H1 (cell line): Measurements from ENCODE around the gene NEK9. TPM values are rescaled to one million over a fixed set of nuclear protein-coding genes. Genes with fewer than 3 reads are reported as not detected.

Source experiments
- CTCF ChIA-PET: fragments of 300-600 bp; sonication (Branson Sonifier 250); formaldehyde crosslinking; loops from one replicate; lab custom pipeline; 2021; ENCODE audit not compliant: partially characterized antibody; lab: Charles Lee
- POLR2A ChIA-PET: fragments of 300-600 bp; sonication (Branson Sonifier 250); formaldehyde crosslinking; loops from one replicate; lab custom pipeline; 2021; ENCODE audit warnings: inconsistent platforms; ENCODE audit not compliant: partially characterized antibody; lab: Charles Lee
- DNase-seq, 2 experiments: peaks; one replicate each; pipeline versions ENCODE4 v3.0.0 to v3.0.0-alpha.2; 2010 to 2022; ENCODE audit warnings: low spot score in 2 of 2, low read depth in 1 of 2, mixed read lengths in 1 of 2
- FAIRE-seq: peaks from 2 replicates; lab custom pipeline; 2011; peaks lifted over from hg19 to GRCh38; lab: Jason Lieb, UNC
- H2AFZ ChIP-seq: 2 replicates; pipeline ENCODE4 v1.8.1; 2012; ENCODE audit warnings: low read length, inconsistent platforms
- H2AK5ac ChIP-seq: 2 replicates; pipeline ENCODE4 v1.6.1; 2013; ENCODE audit warnings: low read depth, low read length
- H2BK120ac ChIP-seq: replicated peaks from 2 replicates; pipeline ENCODE3; 2013; ENCODE audit warnings: low read depth, low read length, inconsistent platforms
- H2BK12ac ChIP-seq: 2 replicates; pipeline ENCODE4 v1.6.1; 2013; ENCODE audit warnings: low read depth, low read length
- H2BK15ac ChIP-seq: 2 replicates; pipeline ENCODE4 v1.6.1; 2013; ENCODE audit warnings: low read length
- H2BK20ac ChIP-seq: 2 replicates; pipeline ENCODE4 v1.6.1; 2013; ENCODE audit warnings: low read length
- H2BK5ac ChIP-seq: 2 replicates; pipeline ENCODE4 v1.6.1; 2013; ENCODE audit warnings: low read depth, low read length
- H3K14ac ChIP-seq: 2 replicates; pipeline ENCODE4 v1.6.1; 2013; ENCODE audit warnings: inconsistent platforms; ENCODE audit not compliant: insufficient read length
- H3K18ac ChIP-seq: 2 replicates; pipeline ENCODE4 v1.6.1; 2013; ENCODE audit warnings: low read length; ENCODE audit errors: extremely low read depth
- H3K23ac ChIP-seq: 2 replicates; pipeline ENCODE4 v1.6.1; 2013; ENCODE audit warnings: inconsistent platforms; ENCODE audit not compliant: insufficient read length
- H3K23me2 ChIP-seq: 2 replicates; pipeline ENCODE4 v1.6.1; 2013; ENCODE audit warnings: low read depth, low read length
- H3K27ac ChIP-seq: 2 replicates; pipeline ENCODE4 v1.6.1; 2011; ENCODE audit warnings: low read depth, low read length, inconsistent platforms
- H3K27me3 ChIP-seq, 4 experiments: replicated peaks in 1 of 4; 1 replicate in 1 of 4; 2 replicates in 3 of 4; pipeline versions ENCODE4 v1.6.1 to v1.8.1; 2011 to 2013; ENCODE audit warnings: low read length in 3 of 4, mild to moderate bottlenecking in 3 of 4, inconsistent platforms in 2 of 4, mixed read lengths in 2 of 4, moderate library complexity in 1 of 4; ENCODE audit not compliant: control insufficient read depth in 3 of 4, insufficient read depth in 3 of 4; ENCODE audit errors: extremely low read depth in 1 of 4
- H3K36me3 ChIP-seq, 4 experiments: 2 replicates each; pipeline versions ENCODE4 v1.6.1 to v1.8.1; 2011 to 2013; ENCODE audit warnings: mild to moderate bottlenecking in 4 of 4, low read length in 3 of 4, moderate library complexity in 2 of 4, control low read depth in 1 of 4, inconsistent platforms in 1 of 4; ENCODE audit not compliant: insufficient read depth in 4 of 4, control insufficient read depth in 2 of 4
- H3K4ac ChIP-seq: replicated peaks from 2 replicates; pipeline ENCODE3; 2013; ENCODE audit warnings: low read length, low read depth, mixed read lengths, inconsistent platforms; ENCODE audit not compliant: insufficient read length
- H3K4me1 ChIP-seq, 4 experiments: replicated peaks in 1 of 4; 1 replicate in 1 of 4; 2 replicates in 3 of 4; pipeline versions ENCODE4 v1.6.1 to v1.8.1; 2011 to 2013; ENCODE audit warnings: low read length in 3 of 4, inconsistent platforms in 2 of 4, mixed read lengths in 1 of 4; ENCODE audit not compliant: insufficient read depth in 4 of 4, control insufficient read depth in 3 of 4
- H3K4me2 ChIP-seq, 2 experiments: 2 replicates each; pipeline versions ENCODE4 v1.6.1 to v1.8.1; 2011 to 2013; ENCODE audit warnings: low read depth in 2 of 2, low read length in 2 of 2, control low read depth in 1 of 2, inconsistent platforms in 1 of 2, mild to moderate bottlenecking in 1 of 2; ENCODE audit not compliant: insufficient read depth in 1 of 2
- H3K4me3 ChIP-seq, 4 experiments: fragments of 200-600, 300-600 bp in 1 of 4; sonication (generic), shearing (Covaris generic), sonication (Bioruptor Twin) in 1 of 4; 2 replicates each; pipeline versions ENCODE4 v1.5.1 to v1.8.1; 2011 to 2016; ENCODE audit warnings: low read length in 4 of 4, low read depth in 3 of 4, control low read depth in 2 of 4, inconsistent platforms in 2 of 4, mild to moderate bottlenecking in 2 of 4, mixed read lengths in 1 of 4, moderate library complexity in 1 of 4; ENCODE audit not compliant: insufficient read depth in 2 of 4; ENCODE audit errors: extremely low read depth in 1 of 4
- H3K56ac ChIP-seq: replicated peaks from 2 replicates; pipeline ENCODE3; 2013; ENCODE audit warnings: low read depth, mild to moderate bottlenecking, mixed read lengths, low read length, inconsistent platforms; ENCODE audit not compliant: insufficient read length
- H3K79me1 ChIP-seq: 2 replicates; pipeline ENCODE4 v1.6.1; 2013; ENCODE audit warnings: low read depth, low read length, control low read depth
- H3K79me2 ChIP-seq, 2 experiments: 2 replicates each; pipeline versions ENCODE4 v1.6.1 to v1.8.1; 2012 to 2013; ENCODE audit warnings: low read length in 2 of 2, mild to moderate bottlenecking in 2 of 2, inconsistent platforms in 1 of 2; ENCODE audit not compliant: insufficient read depth in 2 of 2, control insufficient read depth in 1 of 2
- H3K9ac ChIP-seq, 4 experiments: replicated peaks in 1 of 4; 1 replicate in 1 of 4; 2 replicates in 3 of 4; pipeline versions ENCODE4 v1.6.1 to v1.8.1; 2011 to 2013; ENCODE audit warnings: low read depth in 3 of 4, low read length in 3 of 4, control low read depth in 2 of 4, mild to moderate bottlenecking in 2 of 4, moderate library complexity in 2 of 4, inconsistent platforms in 1 of 4; ENCODE audit errors: extremely low read depth in 1 of 4
- H3K9me3 ChIP-seq, 2 experiments: 2 replicates each; pipeline versions ENCODE4 v1.6.1 to v1.8.1; 2012 to 2013; ENCODE audit warnings: mild to moderate bottlenecking in 2 of 2, moderate library complexity in 2 of 2, control low read depth in 1 of 2, inconsistent platforms in 1 of 2, low read depth in 1 of 2, low read length in 1 of 2, mixed read lengths in 1 of 2; ENCODE audit not compliant: insufficient read depth in 2 of 2
- H4K20me1 ChIP-seq, 2 experiments: replicated peaks in 1 of 2; 2 replicates each; pipeline versions ENCODE3 to v1.8.1; 2011 to 2013; ENCODE audit warnings: inconsistent platforms in 2 of 2, low read length in 2 of 2, mild to moderate bottlenecking in 1 of 2; ENCODE audit not compliant: insufficient read depth in 2 of 2, control insufficient read depth in 1 of 2
- H4K5ac ChIP-seq: 2 replicates; pipeline ENCODE4 v1.6.1; 2013; ENCODE audit warnings: low read length, low read depth, mixed read lengths, inconsistent platforms; ENCODE audit not compliant: insufficient read length
- H4K8ac ChIP-seq: 2 replicates; pipeline ENCODE4 v1.8.0; 2013; ENCODE audit warnings: mild to moderate bottlenecking, moderate library complexity, low read length, inconsistent platforms; ENCODE audit not compliant: insufficient read depth; ENCODE audit errors: extremely low read depth
- H4K91ac ChIP-seq: replicated peaks from 2 replicates; pipeline ENCODE3; 2013; ENCODE audit warnings: low read length, mixed read lengths, inconsistent platforms; ENCODE audit not compliant: insufficient read length
- CBX8 ChIP-seq: fragments of 300-800, 300-1000 bp; sonication (generic); IDR thresholded peaks from 2 replicates; pipeline ENCODE4 v1.7.1; 2016; ENCODE audit warnings: low read depth, low read length, borderline replicate concordance
- JUND ChIP-seq: IDR thresholded peaks from 2 replicates; pipeline ENCODE4 v1.6.1; 2011; ENCODE audit warnings: mild to moderate bottlenecking, improper control_type of control experiment, low read length
- WGBS, 2 experiments: shearing (Covaris generic) in 1 of 2; methylation state at CpG; one replicate each; pipeline versions ENCODE4 v1.1.6 to v1.1.7; 2013 to 2015; ENCODE audit warnings: low lambda C conversion rate in 2 of 2, mixed read lengths in 2 of 2, inconsistent platforms in 1 of 2, low coverage in 1 of 2, missing lambda C conversion rate in 1 of 2; ENCODE audit not compliant: insufficient replicate concordance in 2 of 2, insufficient coverage in 1 of 2, insufficient read length in 1 of 2; ENCODE audit errors: extremely low coverage in 1 of 2, missing lambda C conversion rate in 1 of 2; 5-methylcytosine and 5-hydroxymethylcytosine counted together
- polyA plus RNA-seq, 7 experiments: library from polyadenylated mRNA; depleted of rRNA in 3 of 7; stranded (reverse) in 5 of 7; unstranded in 2 of 7; fragments of >200 nt in 5 of 7; fragments of 200-250 nt in 2 of 7; gene quantifications; 1 replicate in 5 of 7; 2 replicates in 1 of 7; 4 replicates in 1 of 7; pipeline versions ENCODE4 v1.2.1 to v1.2.3, GENCODE V29; 2011 to 2013; ENCODE audit warnings: missing spikeins in 2 of 7, mixed read lengths in 2 of 7
- total RNA-seq: library from RNA; stranded (reverse); fragmentation: NEBNext Ultra II Directional; extraction: Animal tissue kit (Norgen Biotek cat#: 25700); gene quantifications from 2 replicates; pipeline ENCODE4 v1.2.1, GENCODE V29; 2021

Gene NEK9
- total and polyA plus RNA-seq, 2 of the 8 experiments (the other 6 are each of a cell fraction or from before 2014, with no cell fraction given) = 16.0 to 43.6 TPM

DNA sequence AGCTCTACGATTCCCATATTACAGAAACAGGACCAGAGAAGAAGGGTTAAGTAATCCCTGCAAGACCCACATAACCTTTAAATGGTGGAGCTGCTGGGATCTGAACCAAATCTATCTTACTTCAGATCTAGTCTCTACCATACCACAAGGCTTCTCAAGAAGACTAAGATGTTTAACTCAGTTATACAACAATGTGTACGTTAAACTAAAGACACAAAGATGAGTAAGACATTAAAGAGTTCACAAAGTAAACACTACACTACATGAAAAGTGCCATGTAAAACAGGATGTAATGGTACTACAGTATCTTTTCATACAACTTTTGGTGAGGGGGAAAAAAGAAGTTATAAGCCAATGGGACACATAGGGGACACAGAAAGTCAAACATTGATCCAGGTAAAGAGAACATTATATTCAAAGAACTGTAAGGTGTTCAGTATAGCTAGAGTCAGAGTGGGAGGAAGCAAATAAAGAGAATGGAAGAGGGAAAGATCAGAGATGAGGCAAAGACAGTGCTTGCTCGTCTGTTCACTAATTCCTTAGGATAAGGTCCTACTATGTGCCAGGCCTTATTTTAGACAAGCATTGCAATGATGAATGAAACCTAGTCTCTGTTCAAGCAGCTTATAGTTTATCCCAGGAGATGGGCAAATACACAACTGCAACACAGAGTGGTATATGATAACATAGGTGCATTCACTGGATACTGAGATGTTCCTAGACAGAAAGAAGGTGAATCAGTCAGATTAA, 41.9 kb upstream of the NEK9 start:
- H2AFZ ChIP-seq = no peak overlapping the region
- no peak overlapping the region for H2BK12ac ChIP-seq
- no peaks in the 10 kb centered on the region for H3K9me3 ChIP-seq
- H3K79me1 ChIP-seq = peaks cover 4% of the 10 kb centered on the region; the same call in 1 of the 2 replicates
- no peak overlapping the region for H3K4me3 ChIP-seq
- H3K4me1 ChIP-seq = no peaks in the 10 kb centered on the region
- no peaks in the 10 kb centered on the region; the same call in 1 of the 2 replicates for H3K23me2 ChIP-seq
- H2AK5ac ChIP-seq = no peak overlapping the region
- ChIA-PET CTCF (interaction anchor here (0.7 to 1.8 kb wide), 3 partner anchors 26 to 130 kb away, joined by 3 to 5 read pairs (median 3); no protein-coding TSS in a partner anchor), POLR2A (interaction anchor here (0.6 kb wide), 1 partner anchor 211 kb away, joined by 3 read pairs; no protein-coding TSS in a partner anchor)
- no peaks in the 10 kb centered on the region for H3K36me3 ChIP-seq
- no peak overlapping the region for H3K18ac ChIP-seq
- peaks cover 2 to 4% of the 10 kb centered on the region in 2 experiments for H4K20me1 ChIP-seq
- no peak overlapping the region for H3K4me2 ChIP-seq
- FAIRE-seq = no peak
- no peak overlapping the region for H3K27ac ChIP-seq
- no peak overlapping the region for H4K91ac ChIP-seq
- no peak overlapping the region for H3K9ac ChIP-seq
- no peak overlapping the region for H4K5ac ChIP-seq
- H2BK15ac ChIP-seq = no peak overlapping the region
- no peak overlapping the region for H3K14ac ChIP-seq
- no peak for DNase-seq
- H2BK5ac ChIP-seq = no peak overlapping the region
- no peak overlapping the region for H3K23ac ChIP-seq
- H3K27me3 ChIP-seq = no peaks in the 10 kb centered on the region
- WGBS, 2 experiments = 87% methylated on average over 3 of the region's 3 CpGs; no CpG with 5 or more reads in 1 of the 2 experiments
- no peak overlapping the region for H3K56ac ChIP-seq
- H4K8ac ChIP-seq = no peak overlapping the region
- no peak overlapping the region for H3K4ac ChIP-seq
- no peak overlapping the region for H2BK120ac ChIP-seq
- no peak overlapping the region for H2BK20ac ChIP-seq
- H3K79me2 ChIP-seq = peaks cover 14 to 90% of the 10 kb centered on the region in 2 experiments
- no peak for TF ChIP-seq CBX8
- TF ChIP-seq JUND = no peak
